ENCODE data around the gene ABHD16A. TPM values are rescaled to one million over a fixed set of nuclear protein-coding genes. Genes with fewer than 3 reads are reported as not detected.

The ABHD16A gene
- total and polyA plus RNA-seq, 2 of the 13 experiments (the other 11 are each of a cell fraction or from before 2014, with no cell fraction given) = 43.5 to 45.4 TPM

- no TSS peak for BruUV-seq (replicated peaks)
- Histone ChIP-seq H3K27ac (ENCODE audit: extremely low read length, insufficient read depth, low read length) (no peak within 1 kb of the TSS), H3K9me3 (ENCODE audit: low read length) (no peaks in the 10 kb centered on the region), H3K79me2 (ENCODE audit: insufficient read depth, low read length) (no peaks in the 10 kb centered on the region), H4K20me1 (ENCODE audit: insufficient read depth, low read length) (no peaks in the 10 kb centered on the region), H3K4me2 (ENCODE audit: low read depth, low read length) (no peak within 1 kb of the TSS), H3K9ac (ENCODE audit: insufficient read depth, low read depth, low read length) (no peak within 1 kb of the TSS), H3K36me3 (replicated peaks in 1 of 2; ENCODE audit: control insufficient read depth in 1 of 2, insufficient read depth in 2 of 2, low read length in 2 of 2) (peaks cover 0 to 5% of the 10 kb centered on the region in 2 experiments; a peak in 2 of 5 replicates), H3K4me3 (replicated peaks in 1 of 3; ENCODE audit: insufficient read depth in 1 of 3, low read depth in 2 of 3, low read length in 3 of 3) (no peak within 1 kb of the TSS), H2AFZ (ENCODE audit: low read length) (no peak within 1 kb of the TSS), H3K4me1 (ENCODE audit: insufficient read depth, low read length) (no peaks in the 10 kb centered on the region), H3K27me3 (ENCODE audit: control insufficient read depth in 1 of 2, insufficient read depth in 2 of 2, low read length in 2 of 2) (peaks cover 2 to 35% of the 10 kb centered on the region in 2 experiments; a peak in 4 of 5 replicates)
- ATAC-seq (peak; percentile 7), DNase-seq (ENCODE audit: low spot score) (no peak), FAIRE-seq (no peak)
- ChIA-PET CTCF (ENCODE audit: low intra/inter-chr PET ratio, low total read pairs) (no interaction called here), POLR2A (interaction anchor here (0.7 to 3.4 kb wide), 7 partner anchors 8 to 111 kb away, joined by 3 to 20 read pairs (median 5); partner anchors contain the start of genes ABHD16A, CLIC1, HSPA1B and LY6G6D)
- no peak for TF ChIP-seq ZMYM2 (CRISPR knock-in tag; IDR thresholded peaks at IDR 0.05)
- 0 out of 2 replicates have a peak, but pooled peaks have one; percentile 15 for TF ChIP-seq RBFOX2 (IDR thresholded peaks at IDR 0.05; ENCODE audit: low read depth, low read length)
- TF ChIP-seq AGO2 (optimal IDR thresholded peaks at IDR 0.05; ENCODE audit: low read depth, low read length) = peak; percentile 78
- WGBS (ENCODE audit: low lambda C conversion rate) = 69% methylated on average over 46 of the region's 46 CpGs
- intact Hi-C loops (cut with micrococcal nuclease; ENCODE audit: unreplicated experiment) (no loop called here), in situ Hi-C loops (cut with HindIII; ENCODE audit: extremely low pct_ligation_motif_present, low pct_unique_long_range_greater_than_20kb) (no loop called here)
Measured at GRCh38 chr6:31723245-31723979, 20.3 kb upstream of the ABHD16A start, which contains the start of gene MPIG6B. Gene MPIG6B (plus strand): TSS chr6:31723373. CDS start chr6:31723384, 11 bp downstream.

- in situ Hi-C loops (cut with HindIII; ENCODE audit: extremely low pct_ligation_motif_present, low pct_unique_long_range_greater_than_20kb) = no loop called here
- Histone ChIP-seq H3K4me2 (ENCODE audit: low read depth, low read length) (no peak overlapping the region), H3K9ac (ENCODE audit: insufficient read depth, low read depth, low read length) (no peak overlapping the region), H3K36me3 (replicated peaks in 1 of 2; ENCODE audit: control insufficient read depth in 1 of 2, insufficient read depth in 2 of 2, low read length in 2 of 2) (peaks cover 0 to 2% of the 10 kb centered on the region in 2 experiments; a peak in 2 of 5 replicates), H3K27me3 (ENCODE audit: control insufficient read depth in 1 of 2, insufficient read depth in 2 of 2, low read length in 2 of 2) (peaks cover 3 to 35% of the 10 kb centered on the region in 2 experiments; a peak in 4 of 5 replicates), H3K4me3 (replicated peaks in 1 of 3; ENCODE audit: insufficient read depth in 1 of 3, low read depth in 2 of 3, low read length in 3 of 3) (no peak overlapping the region), H2AFZ (ENCODE audit: low read length) (no peak overlapping the region), H3K4me1 (ENCODE audit: insufficient read depth, low read length) (peaks cover 8% of the 10 kb centered on the region), H4K20me1 (ENCODE audit: insufficient read depth, low read length) (no peaks in the 10 kb centered on the region), H3K27ac (ENCODE audit: extremely low read length, insufficient read depth, low read length) (no peak overlapping the region), H3K9me3 (ENCODE audit: low read length) (no peaks in the 10 kb centered on the region), H3K79me2 (ENCODE audit: insufficient read depth, low read length) (no peaks in the 10 kb centered on the region)
- no peak for DNase-seq (ENCODE audit: low spot score)
- no TSS peak for BruUV-seq (replicated peaks)
- FAIRE-seq = no peak
- intact Hi-C loops (cut with micrococcal nuclease; ENCODE audit: unreplicated experiment) = no loop called here
- no peak for TF ChIP-seq ZKSCAN8 (CRISPR knock-in tag; IDR thresholded peaks at IDR 0.05; ENCODE audit: borderline replicate concordance)
- TF ChIP-seq ZZZ3 (CRISPR knock-in tag; IDR thresholded peaks at IDR 0.05; ENCODE audit: borderline replicate concordance) = no peak
- no peak for TF ChIP-seq ATF5 (CRISPR knock-in tag; IDR thresholded peaks at IDR 0.05; ENCODE audit: low read depth)
- no peak for TF ChIP-seq KDM4B (CRISPR knock-in tag; IDR thresholded peaks at IDR 0.05)
- ChIA-PET CTCF (ENCODE audit: low intra/inter-chr PET ratio, low total read pairs) (no interaction called here), POLR2A (interaction anchor here (3.4 kb wide), 1 partner anchor 105 kb away, joined by 12 read pairs; the partner anchor contains the start of gene HSPA1B)
- no peak for ATAC-seq
- 63% methylated on average over 3 of the region's 3 CpGs for WGBS (ENCODE audit: low lambda C conversion rate)
Measured at GRCh38 chr6:31722173-31722572, 19.0 kb upstream of the ABHD16A start.
